OCI-LY7 (cell line): ENCODE data around the gene TMEM244. TPM values are rescaled to one million over a fixed set of nuclear protein-coding genes. Genes with fewer than 3 reads are reported as not detected.

Experiments used
- BruUV-seq: library from RNA; stranded (reverse); fragments of 400-500 nt; replicated peaks from 2 replicates; lab custom pipeline; 2021; lab: Mats Ljungman, UMichigan
- CTCF ChIA-PET: fragments of 300-600 bp; sonication (Branson Sonifier 250); formaldehyde crosslinking; loops from one replicate; lab custom pipeline; 2022; ENCODE audit warnings: antibody characterized with exemption; ENCODE audit not compliant: unreplicated experiment; lab: Charles Lee
- POLR2A ChIA-PET: fragments of 300-600 bp; sonication (Branson Sonifier 250); formaldehyde crosslinking; loops from one replicate; lab custom pipeline; 2022; ENCODE audit warnings: antibody characterized with exemption; lab: Charles Lee
- DNase-seq: peaks from one replicate; pipeline ENCODE4 v3.0.0-alpha.2; 2015; ENCODE audit warnings: low spot score
- H2AFZ ChIP-seq: fragments of 200-600 bp; sonication (generic), shearing (Covaris generic); 2 replicates; pipeline ENCODE4 v1.6.1; 2014; ENCODE audit warnings: mild to moderate bottlenecking, antibody characterized with exemption, low read length, moderate library complexity
- H3K27ac ChIP-seq: fragments of 200-600 bp; sonication (generic); 2 replicates; pipeline ENCODE4 v1.5.1; 2014; ENCODE audit warnings: mixed run types, low read depth, mild to moderate bottlenecking, moderate library complexity, low read length, inconsistent platforms; ENCODE audit not compliant: poor library complexity, severe bottlenecking
- H3K36me3 ChIP-seq: fragments of 200-600 bp; sonication (generic); 2 replicates; pipeline ENCODE4 v1.6.1; 2014; ENCODE audit warnings: mild to moderate bottlenecking, antibody characterized with exemption, low read length, moderate library complexity, mixed read lengths; ENCODE audit not compliant: insufficient read depth
- H3K4me1 ChIP-seq: fragments of 200-600 bp; sonication (generic); 2 replicates; pipeline ENCODE4 v1.5.1; 2014; ENCODE audit warnings: mild to moderate bottlenecking, low read length; ENCODE audit not compliant: insufficient read depth, poor library complexity, severe bottlenecking
- H3K4me2 ChIP-seq: fragments of 200-600 bp; sonication (generic); 2 replicates; pipeline ENCODE4 v1.6.1; 2014; ENCODE audit warnings: mild to moderate bottlenecking, low read length
- H3K4me3 ChIP-seq: fragments of 200-600 bp; sonication (generic); 2 replicates; pipeline ENCODE4 v1.5.1; 2014; ENCODE audit warnings: mild to moderate bottlenecking, low read depth, low read length; ENCODE audit not compliant: poor library complexity, severe bottlenecking
- H3K79me2 ChIP-seq: fragments of 200-600 bp; sonication (generic); 2 replicates; pipeline ENCODE4 v1.6.1; 2016; ENCODE audit warnings: low read depth, mild to moderate bottlenecking, low read length, moderate library complexity, mixed read lengths; ENCODE audit not compliant: insufficient read depth
- H3K9me2 ChIP-seq: fragments of 200-600 bp; sonication (generic); 2 replicates; pipeline ENCODE4 v1.6.1; 2016; ENCODE audit warnings: mild to moderate bottlenecking, low read length, mixed read lengths; ENCODE audit not compliant: insufficient read depth
- H3K9me3 ChIP-seq: fragments of 200-600 bp; sonication (generic); 2 replicates; pipeline ENCODE4 v1.6.1; 2014; ENCODE audit warnings: mild to moderate bottlenecking, mixed run types, low read length, mixed read lengths
- H4K20me1 ChIP-seq: fragments of 200-600 bp; sonication (generic); 2 replicates; pipeline ENCODE4 v1.6.1; 2014; ENCODE audit warnings: mild to moderate bottlenecking, antibody characterized with exemption, low read length, moderate library complexity, mixed read lengths; ENCODE audit not compliant: insufficient read depth
- EZH2phosphoT487 ChIP-seq: fragments of 200-600 bp; sonication (generic); IDR thresholded peaks from 2 replicates; pipeline ENCODE4 v1.6.1; 2018; ENCODE audit warnings: low read depth, borderline replicate concordance, mild to moderate bottlenecking, mixed run types, antibody characterized with exemption, low read length, moderate library complexity, mixed read lengths
- intact Hi-C: fragments of 100-400 bp; cut with micrococcal nuclease; formaldehyde crosslinking; loops from one replicate; pipeline ENCODE4 v1.10.0; 2022; ENCODE audit not compliant: unreplicated experiment
- total RNA-seq, 2 experiments: library from RNA; depleted of rRNA in 1 of 2; stranded (reverse); fragments of >200 nt in 1 of 2; shearing (Covaris generic) in 1 of 2; gene quantifications; 2 replicates each; pipeline ENCODE4 v1.2.3, GENCODE V29; 2014 to 2022
- TF ChIP-seq, protein P1 (sequence below): fragments of 200-600 bp; sonication (generic); conservative IDR thresholded peaks from 2 replicates; pipeline ENCODE4 v1.5.1; 2014; ENCODE audit warnings: mild to moderate bottlenecking, antibody characterized with exemption, low read length, moderate library complexity, mixed read lengths

TMEM244 gene
- total RNA-seq, 2 experiments from 2014 or later, result not detected

DNA sequence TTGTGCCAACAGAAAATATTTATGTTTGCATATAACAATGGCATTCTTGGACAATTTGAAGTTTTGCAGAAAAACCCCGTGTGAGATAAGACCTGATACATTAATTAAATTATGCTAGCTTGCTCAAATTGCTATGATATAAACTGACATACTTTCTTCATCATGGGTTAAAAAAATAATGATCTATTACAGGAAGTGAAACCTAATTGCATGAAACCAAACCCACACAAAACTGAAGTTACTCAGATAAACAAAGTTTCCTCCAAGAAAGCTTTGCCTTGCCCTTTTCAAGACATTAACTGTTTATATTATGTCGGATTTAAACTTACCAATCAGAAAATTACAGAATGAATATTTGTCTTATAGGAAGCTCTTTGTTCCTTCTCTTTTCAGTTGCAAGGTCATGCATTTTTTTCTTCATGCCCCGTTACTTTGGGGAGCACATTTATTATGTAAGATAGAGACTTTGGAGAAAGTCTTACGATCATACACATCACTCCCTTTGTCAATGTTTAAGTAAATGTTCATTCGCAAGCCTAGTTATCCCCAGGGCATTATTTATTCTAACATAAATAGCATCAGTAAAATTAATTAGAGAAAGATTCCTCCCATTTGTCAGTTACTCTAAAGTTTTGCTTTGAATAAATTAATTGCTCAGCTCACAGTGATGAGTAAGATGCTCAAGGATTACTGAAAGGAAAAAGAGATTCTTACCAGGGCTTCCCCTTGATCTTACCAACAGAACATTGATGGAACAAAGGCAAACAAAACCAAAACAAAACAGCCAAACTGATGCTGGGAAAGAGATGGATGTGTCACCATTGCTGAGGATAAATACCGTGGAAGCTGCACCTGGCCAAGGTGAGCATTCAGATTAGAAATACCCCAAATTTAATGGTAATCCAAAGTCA, 14.8 kb upstream of the TMEM244 start:
- no TSS peak for BruUV-seq
- Histone ChIP-seq H3K4me3 (no peak overlapping the region), H4K20me1 (no peaks in the 10 kb centered on the region), H3K27ac (no peak overlapping the region), H3K79me2 (no peaks in the 10 kb centered on the region), H3K9me2 (no peaks in the 10 kb centered on the region), H2AFZ (no peak overlapping the region), H3K36me3 (no peaks in the 10 kb centered on the region), H3K4me1 (no peaks in the 10 kb centered on the region), H3K9me3 (no peaks in the 10 kb centered on the region), H3K4me2 (no peak overlapping the region)
- POLR2A ChIA-PET, result interaction anchor here (0.7 to 0.9 kb wide), 2 partner anchors 11 to 143 kb away, joined by 3 to 4 read pairs; no protein-coding TSS in a partner anchor
- TF ChIP-seq, protein P1, sequence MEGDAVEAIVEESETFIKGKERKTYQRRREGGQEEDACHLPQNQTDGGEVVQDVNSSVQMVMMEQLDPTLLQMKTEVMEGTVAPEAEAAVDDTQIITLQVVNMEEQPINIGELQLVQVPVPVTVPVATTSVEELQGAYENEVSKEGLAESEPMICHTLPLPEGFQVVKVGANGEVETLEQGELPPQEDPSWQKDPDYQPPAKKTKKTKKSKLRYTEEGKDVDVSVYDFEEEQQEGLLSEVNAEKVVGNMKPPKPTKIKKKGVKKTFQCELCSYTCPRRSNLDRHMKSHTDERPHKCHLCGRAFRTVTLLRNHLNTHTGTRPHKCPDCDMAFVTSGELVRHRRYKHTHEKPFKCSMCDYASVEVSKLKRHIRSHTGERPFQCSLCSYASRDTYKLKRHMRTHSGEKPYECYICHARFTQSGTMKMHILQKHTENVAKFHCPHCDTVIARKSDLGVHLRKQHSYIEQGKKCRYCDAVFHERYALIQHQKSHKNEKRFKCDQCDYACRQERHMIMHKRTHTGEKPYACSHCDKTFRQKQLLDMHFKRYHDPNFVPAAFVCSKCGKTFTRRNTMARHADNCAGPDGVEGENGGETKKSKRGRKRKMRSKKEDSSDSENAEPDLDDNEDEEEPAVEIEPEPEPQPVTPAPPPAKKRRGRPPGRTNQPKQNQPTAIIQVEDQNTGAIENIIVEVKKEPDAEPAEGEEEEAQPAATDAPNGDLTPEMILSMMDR, result no peak
- no peak for TF ChIP-seq EZH2phosphoT487
- CTCF ChIA-PET, result no interaction called here
- intact Hi-C loops, result no loop called here
- DNase-seq, result no peak

DNA sequence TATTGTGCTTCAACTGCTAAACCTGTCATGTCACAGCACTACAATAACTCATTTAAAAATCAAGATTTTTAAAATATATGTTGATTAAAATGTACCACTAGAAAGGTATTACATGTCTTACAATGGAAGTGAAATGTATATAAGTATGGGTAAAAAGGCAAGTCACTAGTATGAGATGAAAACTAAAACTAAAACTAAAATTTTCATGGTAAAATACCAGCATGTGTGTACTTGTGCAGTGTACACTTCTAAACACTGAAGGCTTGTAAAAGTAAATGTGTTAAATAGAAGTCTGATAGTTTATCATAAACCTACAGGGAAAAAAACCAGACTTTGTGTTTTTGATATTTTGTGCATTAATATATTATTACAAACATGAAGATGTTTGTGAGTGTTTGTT, 13.7 kb upstream of the TMEM244 start:
- DNase-seq, result no peak
- intact Hi-C loops, result no loop called here
- H3K4me1 ChIP-seq, result no peaks in the 10 kb centered on the region
- H3K4me3 ChIP-seq, result no peak overlapping the region
- H3K27ac ChIP-seq, result no peak overlapping the region
- no peaks in the 10 kb centered on the region for H3K36me3 ChIP-seq
- no peaks in the 10 kb centered on the region for H3K79me2 ChIP-seq
- H3K4me2 ChIP-seq, result no peak overlapping the region
- no peaks in the 10 kb centered on the region for H3K9me2 ChIP-seq
- TF ChIP-seq EZH2phosphoT487, result no peak
- TF ChIP-seq, protein P1, result no peak
- BruUV-seq, result no TSS peak
- ChIA-PET POLR2A (no interaction called here), CTCF (no interaction called here)
- no peaks in the 10 kb centered on the region for H3K9me3 ChIP-seq
- no peak overlapping the region for H2AFZ ChIP-seq
- H4K20me1 ChIP-seq, result no peaks in the 10 kb centered on the region

DNA sequence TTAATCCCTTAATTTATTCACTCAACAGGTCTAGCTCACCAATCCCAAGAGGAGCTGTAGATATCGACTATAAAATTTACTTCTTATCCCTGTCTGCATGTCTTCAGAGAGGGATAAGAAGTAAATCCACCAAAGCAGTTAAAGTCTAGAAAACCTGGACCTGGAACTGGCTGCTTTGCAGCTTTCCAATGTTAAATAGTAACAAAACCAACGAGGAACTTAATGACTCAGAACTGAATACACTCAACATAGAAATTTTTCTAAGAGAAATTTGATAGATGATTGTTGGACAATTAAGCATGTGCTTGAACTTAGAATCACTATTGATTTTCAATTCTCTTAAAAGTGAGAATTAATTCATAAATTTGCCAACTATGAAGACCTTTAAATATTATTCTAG, 11.5 kb upstream of the TMEM244 start:
- H3K9me2 ChIP-seq, result no peaks in the 10 kb centered on the region
- no peak overlapping the region for H3K27ac ChIP-seq
- DNase-seq, result no peak
- H2AFZ ChIP-seq, result no peak overlapping the region
- H4K20me1 ChIP-seq, result no peaks in the 10 kb centered on the region
- H3K79me2 ChIP-seq, result no peaks in the 10 kb centered on the region
- no peaks in the 10 kb centered on the region for H3K36me3 ChIP-seq
- ChIA-PET CTCF (no interaction called here), POLR2A (interaction anchor here (1.2 kb wide), 1 partner anchor 18 kb away, joined by 3 read pairs; no protein-coding TSS in a partner anchor)
- no peak for TF ChIP-seq EZH2phosphoT487
- TF ChIP-seq, protein P1, result no peak
- H3K4me2 ChIP-seq, result no peak overlapping the region
- H3K4me1 ChIP-seq, result no peaks in the 10 kb centered on the region
- H3K4me3 ChIP-seq, result no peak overlapping the region
- intact Hi-C loops, result no loop called here
- no TSS peak for BruUV-seq
- H3K9me3 ChIP-seq, result no peaks in the 10 kb centered on the region
